Activated naive CD8-positive, alpha-beta T cell treated with anti-CD3 and anti-CD28 coated beads, Interleukin-2, amount 10 ng/mL, durations not matched to agents 7 days and 5 days (primary cell): ENCODE measurements around the gene KCNQ1OT1. TPM values are rescaled to one million over a fixed set of nuclear protein-coding genes. Genes with fewer than 3 reads are reported as not detected.

Source experiments
- ATAC-seq: fragments of 150-1000 bp; cut with Tn5 transposase; one replicate; pipeline ENCODE4 v1.10.0; 2021; ENCODE audit warnings: low read depth, moderate library complexity
- POLR2A ChIA-PET: fragments of 350-600 bp; sonication (Branson Sonifier 250); formaldehyde crosslinking; loops from one replicate; lab custom pipeline; 2021; ENCODE audit warnings: antibody characterized with exemption; lab: Charles Lee
- DNase-seq: peaks from one replicate; pipeline ENCODE4 v3.0.0; 2021
- H3K27ac Mint-ChIP-seq: one replicate; pipeline ENCODE4 v1.8.0; 2022; ENCODE audit warnings: mild to moderate bottlenecking, mixed read lengths
- H3K27me3 Mint-ChIP-seq: one replicate; pipeline ENCODE4 v1.8.0; 2022; ENCODE audit warnings: mild to moderate bottlenecking, moderate library complexity, mixed read lengths
- H3K36me3 Mint-ChIP-seq: one replicate; pipeline ENCODE4 v1.8.0; 2021; ENCODE audit warnings: mild to moderate bottlenecking, mixed read lengths
- H3K4me1 Mint-ChIP-seq: one replicate; pipeline ENCODE4 v1.8.0; 2021; ENCODE audit warnings: mixed read lengths
- H3K4me3 Mint-ChIP-seq: one replicate; pipeline ENCODE4 v1.8.0; 2022; ENCODE audit warnings: mild to moderate bottlenecking, moderate library complexity, mixed read lengths
- H3K9me3 Mint-ChIP-seq: one replicate; pipeline ENCODE4 v1.8.0; 2021; ENCODE audit warnings: mixed read lengths
- total RNA-seq, 2 experiments: library from RNA; stranded (reverse); gene quantifications; one replicate each; pipeline ENCODE4 v1.2.3, GENCODE V29; 2021

KCNQ1OT1 gene
- total RNA-seq, 2 experiments from 2014 or later, result 0.28 to 0.34 TPM

DNA sequence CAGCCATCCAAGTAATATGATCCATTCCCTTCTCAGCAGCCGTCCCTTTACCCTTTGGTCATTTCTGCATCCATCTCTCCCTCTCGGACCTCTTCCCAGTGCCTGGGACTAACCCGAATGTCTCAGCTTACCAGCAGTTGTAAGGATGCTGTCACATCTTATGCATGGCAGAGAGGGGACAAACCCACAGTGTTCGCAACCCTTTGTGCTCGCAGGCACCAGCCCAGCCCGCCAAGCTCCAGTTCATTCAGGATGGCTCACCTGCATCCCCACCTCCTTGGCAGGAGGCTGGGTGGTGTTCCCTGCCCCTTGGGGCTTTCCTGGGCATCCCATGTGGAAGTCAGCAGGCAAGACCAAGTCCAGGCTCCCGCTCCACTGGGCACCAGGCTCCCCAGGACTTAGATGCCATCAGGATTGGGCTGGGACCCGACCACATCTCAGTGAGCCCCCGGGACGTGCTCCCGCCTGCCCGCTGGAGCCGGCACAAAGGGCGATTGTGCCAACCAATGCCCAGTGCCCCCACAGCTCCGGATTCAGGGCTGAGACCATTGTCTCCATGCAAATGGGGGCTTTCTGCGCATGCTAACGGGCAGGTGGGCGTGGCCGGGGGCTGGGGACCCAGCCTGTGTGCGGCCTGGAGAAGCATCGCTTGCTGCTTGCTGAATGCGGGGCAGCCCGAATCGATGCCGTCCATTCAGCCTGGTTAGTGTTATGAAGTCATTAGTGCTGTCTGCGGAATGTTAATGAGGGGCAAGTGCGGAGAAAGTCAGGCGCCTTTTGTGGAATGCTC is 108.6 kb downstream of the KCNQ1OT1 start:
- Mint-ChIP-seq H3K27ac (no peak overlapping the region), H3K27me3 (no peaks in the 10 kb centered on the region), H3K4me1 (no peaks in the 10 kb centered on the region), H3K4me3 (no peak overlapping the region), H3K9me3 (peaks cover 5% of the 10 kb centered on the region), H3K36me3 (peaks cover 14% of the 10 kb centered on the region)
- ATAC-seq (no peak), DNase-seq (no peak)
- POLR2A ChIA-PET, result no interaction called here

DNA sequence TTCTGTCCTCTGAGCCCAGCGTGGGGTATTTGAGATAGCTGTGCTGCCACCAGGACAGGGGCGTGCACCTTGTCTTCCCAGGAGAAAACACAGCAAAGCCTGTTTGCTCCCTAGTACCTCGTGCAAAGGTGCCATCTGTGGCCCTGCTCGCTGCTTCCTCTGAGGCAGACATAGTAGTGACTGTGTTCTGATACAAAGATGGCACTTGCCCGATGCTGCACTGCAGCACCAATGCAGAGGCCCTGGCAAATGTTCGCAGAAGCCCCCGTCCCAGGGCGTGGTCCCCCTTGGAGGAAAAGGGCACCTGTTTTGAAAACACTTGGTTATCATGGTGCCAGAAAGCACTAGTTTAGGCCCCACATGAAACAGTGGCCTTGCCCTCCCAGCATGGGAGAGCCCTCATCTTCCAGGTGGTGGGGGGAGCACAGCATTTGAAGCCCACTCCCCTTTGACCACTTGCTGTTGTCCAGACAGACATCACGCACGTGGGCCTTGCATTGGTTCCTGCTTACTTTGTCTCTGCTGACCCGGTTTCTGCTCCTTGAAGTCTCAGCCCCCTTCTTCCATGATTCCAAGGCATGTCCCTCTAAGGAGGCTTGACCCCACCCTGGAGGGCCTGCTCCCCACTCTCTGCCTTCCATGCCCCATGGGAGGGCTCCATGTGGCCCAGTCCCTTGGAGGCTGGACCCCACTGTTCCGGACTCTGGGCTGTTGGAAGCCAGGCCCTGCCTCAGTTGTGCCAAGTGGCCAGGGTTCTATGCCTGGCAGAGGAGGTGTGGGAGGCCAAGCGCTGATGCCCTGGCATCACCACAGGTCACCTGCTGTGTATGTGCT is 109.4 kb downstream of the KCNQ1OT1 start:
- POLR2A ChIA-PET, result no interaction called here
- H3K4me1 Mint-ChIP-seq, result no peaks in the 10 kb centered on the region
- H3K27me3 Mint-ChIP-seq, result no peaks in the 10 kb centered on the region
- H3K27ac Mint-ChIP-seq, result no peak overlapping the region
- no peak overlapping the region for H3K4me3 Mint-ChIP-seq
- peaks cover 11% of the 10 kb centered on the region for H3K36me3 Mint-ChIP-seq
- H3K9me3 Mint-ChIP-seq, result peaks cover 4% of the 10 kb centered on the region
- DNase-seq (no peak), ATAC-seq (no peak)

GRCh38 chr11:2589538-2589934 is 110.3 kb downstream of the KCNQ1OT1 start:
- DNase-seq (peak; percentile 22), ATAC-seq (no peak)
- Mint-ChIP-seq H3K27ac (no peak overlapping the region), H3K9me3 (peaks cover 2% of the 10 kb centered on the region), H3K4me1 (no peaks in the 10 kb centered on the region), H3K27me3 (no peaks in the 10 kb centered on the region), H3K36me3 (peaks cover 9% of the 10 kb centered on the region), H3K4me3 (no peak overlapping the region)
- POLR2A ChIA-PET, result no interaction called here

GRCh38 chr11:2588809-2589537 is 110.8 kb downstream of the KCNQ1OT1 start:
- Mint-ChIP-seq H3K4me1 (no peaks in the 10 kb centered on the region), H3K36me3 (peaks cover 6% of the 10 kb centered on the region), H3K9me3 (no peaks in the 10 kb centered on the region), H3K27ac (no peak overlapping the region), H3K4me3 (no peak overlapping the region), H3K27me3 (no peaks in the 10 kb centered on the region)
- no peak for DNase-seq
- POLR2A ChIA-PET, result no interaction called here
- ATAC-seq, result no peak

DNA sequence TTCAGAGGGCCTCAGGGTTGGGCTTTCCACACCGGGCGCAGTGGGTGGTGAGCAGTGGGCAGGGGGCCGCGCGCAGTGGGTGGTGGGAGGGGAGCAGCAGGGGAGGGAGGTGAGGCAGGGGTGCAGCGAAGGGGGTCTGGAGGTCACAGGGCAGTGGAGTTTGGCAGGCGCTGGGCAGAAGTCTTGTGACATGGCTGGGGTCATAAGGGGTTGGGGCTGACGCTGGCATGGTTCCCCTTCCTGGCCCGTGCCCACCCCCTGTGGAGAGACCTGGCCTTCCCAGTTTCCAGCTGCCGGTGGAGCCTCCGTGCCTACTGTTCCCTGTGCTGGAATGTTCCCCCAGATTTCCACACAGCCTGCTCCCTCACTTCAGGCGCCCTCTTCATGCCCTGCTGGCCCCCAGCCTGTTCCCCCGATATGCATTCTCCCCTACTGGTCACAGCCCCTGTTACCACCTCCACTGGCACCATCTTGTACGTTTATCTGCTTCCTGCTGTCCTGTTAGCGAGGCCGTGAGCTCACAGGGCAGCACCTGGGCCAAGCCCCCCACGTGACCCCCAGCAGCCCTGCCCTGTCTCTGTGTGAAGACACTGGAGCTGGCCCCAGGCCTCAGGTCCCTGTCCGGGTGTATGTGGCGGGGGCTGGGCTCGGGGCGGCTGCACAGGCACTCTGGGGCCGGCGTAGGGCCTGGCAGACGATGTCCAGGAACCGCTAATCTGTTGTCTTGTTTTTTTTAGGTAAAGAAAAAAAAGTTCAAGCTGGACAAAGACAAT is 111.6 kb downstream of the KCNQ1OT1 start:
- no peak overlapping the region for H3K27ac Mint-ChIP-seq
- H3K9me3 Mint-ChIP-seq, result no peaks in the 10 kb centered on the region
- H3K36me3 Mint-ChIP-seq, result peaks cover 2% of the 10 kb centered on the region
- DNase-seq (peak; percentile 21), ATAC-seq (no peak)
- no peaks in the 10 kb centered on the region for H3K4me1 Mint-ChIP-seq
- no peaks in the 10 kb centered on the region for H3K27me3 Mint-ChIP-seq
- POLR2A ChIA-PET, result no interaction called here
- no peak overlapping the region for H3K4me3 Mint-ChIP-seq

DNA sequence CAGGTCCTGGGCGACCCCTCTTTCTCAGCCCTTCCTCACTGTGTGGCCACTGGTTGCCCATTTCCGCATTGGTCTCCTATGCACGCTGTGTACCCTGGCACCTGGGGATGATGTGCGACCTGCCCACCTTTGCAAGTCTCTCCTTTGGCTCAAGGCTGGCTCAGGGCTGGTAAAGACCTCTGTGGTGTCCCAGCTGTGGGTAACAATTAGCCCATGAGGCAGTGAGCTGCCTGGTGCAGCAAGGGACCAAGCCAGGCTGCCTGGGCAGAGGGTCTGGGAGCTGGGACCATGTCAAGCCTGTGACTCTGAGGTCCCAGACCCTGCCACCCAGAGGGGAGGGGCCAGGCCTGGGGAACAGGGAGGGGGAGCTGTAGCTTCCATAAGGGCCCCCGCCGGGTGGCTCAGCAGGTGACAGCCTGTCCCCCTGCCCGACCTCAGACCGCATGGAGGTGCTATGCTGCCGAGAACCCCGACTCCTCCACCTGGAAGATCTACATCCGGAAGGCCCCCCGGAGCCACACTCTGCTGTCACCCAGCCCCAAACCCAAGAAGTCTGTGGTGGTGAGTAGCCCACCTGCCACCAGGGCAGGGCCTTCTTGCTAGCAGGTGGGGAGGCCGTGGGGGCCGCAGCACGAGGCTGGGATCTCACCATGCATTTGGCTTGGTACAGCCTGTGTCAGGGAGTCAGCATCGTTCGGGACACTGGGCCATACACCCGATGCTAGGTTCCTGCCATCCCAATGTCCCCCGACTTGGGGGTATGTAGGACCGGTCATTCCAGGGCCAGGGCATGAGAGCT is 112.5 kb downstream of the KCNQ1OT1 start:
- H3K27me3 Mint-ChIP-seq, result no peaks in the 10 kb centered on the region
- ATAC-seq, result no peak
- POLR2A ChIA-PET, result no interaction called here
- no peaks in the 10 kb centered on the region for H3K9me3 Mint-ChIP-seq
- peak; percentile 28 for DNase-seq
- peaks cover 2% of the 10 kb centered on the region for H3K36me3 Mint-ChIP-seq
- H3K4me3 Mint-ChIP-seq, result no peak overlapping the region
- H3K27ac Mint-ChIP-seq, result no peak overlapping the region
- no peaks in the 10 kb centered on the region for H3K4me1 Mint-ChIP-seq

DNA sequence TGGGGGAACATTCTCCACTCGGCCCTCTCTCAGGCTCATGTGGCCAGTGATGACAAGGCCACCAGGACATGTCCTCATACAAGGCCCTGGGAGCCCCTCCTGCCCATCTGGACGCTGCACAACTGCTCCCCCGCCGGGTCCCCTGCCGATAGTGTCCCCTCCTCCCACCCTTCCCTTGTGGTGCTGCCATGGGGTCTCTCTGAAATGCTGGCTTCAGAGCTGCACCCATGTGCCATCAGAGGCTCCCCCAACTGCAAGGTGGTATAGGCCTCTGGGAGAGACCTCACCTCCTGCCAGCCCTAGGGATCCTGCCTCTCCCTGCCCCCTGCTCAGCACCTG is 113.0 kb downstream of the KCNQ1OT1 start:
- DNase-seq (peak; percentile 21), ATAC-seq (no peak)
- Mint-ChIP-seq H3K27me3 (no peaks in the 10 kb centered on the region), H3K27ac (no peak overlapping the region), H3K36me3 (no peaks in the 10 kb centered on the region), H3K9me3 (no peaks in the 10 kb centered on the region), H3K4me3 (no peak overlapping the region), H3K4me1 (no peaks in the 10 kb centered on the region)
- POLR2A ChIA-PET, result no interaction called here

GRCh38 chr11:2586087-2586792 is 113.6 kb downstream of the KCNQ1OT1 start:
- no peaks in the 10 kb centered on the region for H3K36me3 Mint-ChIP-seq
- H3K27me3 Mint-ChIP-seq, result no peaks in the 10 kb centered on the region
- POLR2A ChIA-PET, result interaction anchor here (0.6 kb wide), 1 partner anchor 1202 kb away, joined by 3 read pairs; no protein-coding TSS in a partner anchor
- no peak for ATAC-seq
- DNase-seq, result peak; percentile 17
- H3K27ac Mint-ChIP-seq, result no peak overlapping the region
- H3K4me3 Mint-ChIP-seq, result no peak overlapping the region
- no peaks in the 10 kb centered on the region for H3K9me3 Mint-ChIP-seq
- no peaks in the 10 kb centered on the region for H3K4me1 Mint-ChIP-seq

- Mint-ChIP-seq H3K4me3 (no peak overlapping the region), H3K27ac (no peak overlapping the region), H3K36me3 (no peaks in the 10 kb centered on the region), H3K4me1 (no peaks in the 10 kb centered on the region), H3K9me3 (no peaks in the 10 kb centered on the region), H3K27me3 (no peaks in the 10 kb centered on the region)
- DNase-seq (no peak), ATAC-seq (no peak)
- POLR2A ChIA-PET, result interaction anchor here (0.6 kb wide), 1 partner anchor 1202 kb away, joined by 3 read pairs; no protein-coding TSS in a partner anchor
Measured at GRCh38 chr11:2585566-2586086, 114.2 kb downstream of the KCNQ1OT1 start.

DNA sequence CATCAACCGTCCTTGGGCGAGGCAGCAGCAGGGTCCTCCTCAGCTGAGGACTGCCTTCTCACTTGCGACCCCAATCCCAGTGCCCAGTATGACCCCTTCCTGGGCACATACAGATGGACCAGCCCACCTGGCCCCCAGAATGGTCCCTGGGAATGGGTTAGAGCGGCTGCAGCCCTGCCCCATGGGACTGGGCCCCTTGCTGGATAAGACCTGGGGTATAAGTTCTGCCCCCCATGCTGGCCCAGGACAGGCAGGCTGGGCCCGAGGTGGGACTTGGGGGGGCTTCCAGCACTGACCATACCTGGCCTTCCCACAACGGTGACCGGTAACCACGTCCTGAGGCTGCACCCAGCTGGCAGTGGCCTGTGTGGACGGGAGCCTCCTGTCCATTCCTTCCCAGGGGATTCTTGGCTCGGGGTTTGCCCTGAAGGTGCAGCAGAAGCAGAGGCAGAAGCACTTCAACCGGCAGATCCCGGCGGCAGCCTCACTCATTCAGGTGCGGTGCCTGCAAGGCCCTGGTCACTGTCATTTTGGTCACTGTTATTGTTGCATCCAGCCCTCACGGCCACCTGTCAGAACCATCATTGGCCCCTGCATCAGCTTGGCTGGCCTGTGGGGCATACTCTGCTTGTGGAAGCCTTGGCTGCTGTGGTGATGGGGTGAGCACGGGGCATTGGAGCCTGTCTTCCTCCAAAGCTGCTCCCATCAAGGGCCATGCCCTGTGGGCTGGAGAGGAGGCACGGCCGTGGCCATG is 114.8 kb downstream of the KCNQ1OT1 start:
- no peaks in the 10 kb centered on the region for H3K9me3 Mint-ChIP-seq
- no peaks in the 10 kb centered on the region for H3K4me1 Mint-ChIP-seq
- POLR2A ChIA-PET, result no interaction called here
- DNase-seq (peak; percentile 27), ATAC-seq (no peak)
- no peak overlapping the region for H3K4me3 Mint-ChIP-seq
- no peaks in the 10 kb centered on the region for H3K36me3 Mint-ChIP-seq
- no peaks in the 10 kb centered on the region for H3K27me3 Mint-ChIP-seq
- no peak overlapping the region for H3K27ac Mint-ChIP-seq

DNA sequence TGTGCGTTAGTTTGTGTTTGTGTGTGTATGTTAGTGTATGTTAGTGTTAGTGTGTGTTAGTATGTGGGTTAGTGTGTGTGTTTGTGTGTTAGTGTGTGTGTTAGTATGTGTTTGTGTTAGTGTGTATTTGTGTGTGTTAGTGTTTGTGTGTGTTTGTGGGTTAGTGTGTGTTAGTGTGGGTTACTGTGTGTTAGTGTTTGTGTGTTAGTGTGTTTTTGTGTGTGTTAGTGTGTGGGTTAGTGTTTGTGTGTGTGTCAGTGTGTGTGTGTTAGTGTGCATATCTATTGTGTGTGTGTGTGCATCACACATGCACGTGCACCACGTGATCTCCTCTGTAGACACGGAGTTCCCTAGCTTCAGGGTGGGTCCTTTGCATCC is 115.4 kb downstream of the KCNQ1OT1 start:
- H3K4me1 Mint-ChIP-seq, result no peaks in the 10 kb centered on the region

More for the DNA sequence above, 115.4 kb downstream of the KCNQ1OT1 start:
- H3K36me3 Mint-ChIP-seq, result no peaks in the 10 kb centered on the region
- H3K4me3 Mint-ChIP-seq, result no peak overlapping the region
- no peak overlapping the region for H3K27ac Mint-ChIP-seq
- H3K27me3 Mint-ChIP-seq, result no peaks in the 10 kb centered on the region
- POLR2A ChIA-PET, result no interaction called here
- no peak for ATAC-seq
- no peaks in the 10 kb centered on the region for H3K9me3 Mint-ChIP-seq
- no peak for DNase-seq
